C1 segment of cervical spinal cord (tissue), 14 donors: Measurements from ENCODE around the gene ABI1.

Source experiments
- DNase-seq, 14 donors: peaks; one replicate each; lab custom pipeline; 2025; lab: John Stamatoyannopoulos, UW

The ABI1 gene

DNA sequence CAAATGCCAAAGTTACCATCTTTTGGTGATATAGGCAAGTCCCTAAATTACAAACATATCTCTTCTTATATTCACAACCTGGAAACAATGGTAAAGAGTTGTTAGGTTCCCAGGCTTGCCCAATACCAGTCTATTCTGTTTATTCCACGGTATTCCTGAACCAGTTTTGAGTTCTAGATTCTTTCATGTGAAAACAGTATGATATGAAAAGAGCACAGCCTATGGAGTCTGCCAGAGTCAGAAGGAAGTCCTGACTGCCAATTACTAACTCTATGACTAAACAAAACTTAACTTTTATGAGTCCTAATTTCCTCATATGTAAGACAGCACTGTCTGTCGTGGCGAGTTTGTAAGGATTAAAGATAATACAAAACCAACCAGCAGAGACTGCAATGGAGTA, 5.6 kb downstream of the ABI1 start:
- no peak for DNase-seq

- DNase-seq: no peak
These were observed 6.2 kb downstream of the ABI1 start for GRCh38 chr10:26854524-26854923.

DNA sequence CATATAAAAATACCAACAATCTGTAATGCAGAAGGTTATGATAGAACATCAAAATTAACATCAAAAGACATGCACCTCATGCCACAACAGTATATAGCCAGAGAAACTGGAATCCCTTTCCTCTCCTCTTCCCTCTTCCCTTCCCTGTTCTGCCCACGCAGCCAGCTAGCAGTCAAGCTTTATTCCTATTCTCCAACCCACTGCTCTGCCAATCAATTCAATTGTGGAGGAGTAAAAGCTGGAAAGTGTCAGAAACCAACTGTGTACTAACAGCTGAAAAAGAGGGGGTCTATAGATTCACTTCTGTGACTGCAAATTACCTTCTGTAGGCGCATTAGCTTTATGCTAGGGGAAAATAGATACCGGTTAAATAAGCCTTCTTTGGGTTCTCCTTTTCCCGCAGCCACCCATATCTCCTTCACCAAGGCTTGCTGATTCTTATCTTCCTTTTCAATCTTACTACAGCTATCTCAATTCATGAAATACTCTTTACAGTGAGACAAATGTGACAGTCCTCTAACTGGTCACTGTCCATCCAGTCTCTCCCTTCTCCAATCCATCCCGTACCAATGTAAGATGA, 16.3 kb downstream of the ABI1 start:
- DNase-seq: no peak

GRCh38 chr10:26843736-26844135, 17.0 kb downstream of the ABI1 start:
- no peak for DNase-seq

DNA sequence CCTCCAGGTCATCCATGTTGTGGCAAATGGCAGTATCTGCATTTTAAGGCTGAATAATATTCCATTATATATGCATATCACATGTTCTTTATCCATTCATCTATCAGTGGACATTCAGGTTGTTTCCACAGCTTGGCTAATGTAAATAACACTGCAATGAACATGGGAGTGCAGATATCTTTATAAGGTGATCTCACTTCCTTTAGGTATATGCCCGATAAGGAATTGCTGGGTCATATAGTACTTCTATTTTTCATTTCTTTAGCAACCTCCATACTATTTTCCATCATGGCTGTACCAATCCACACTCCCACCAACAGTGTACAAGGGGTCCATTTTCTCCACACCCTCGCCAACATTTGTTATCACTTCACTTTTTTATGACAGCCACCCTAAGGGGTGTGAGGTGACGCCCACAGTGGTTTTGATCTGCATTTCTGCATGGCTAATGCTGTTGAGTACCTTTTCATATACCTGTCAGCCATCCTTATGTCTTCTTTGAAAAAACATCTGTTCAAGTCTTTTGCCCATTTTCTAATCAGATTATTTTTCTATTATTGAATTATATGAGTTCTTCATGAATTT, 18.9 kb downstream of the ABI1 start:
- no peak for DNase-seq

DNA sequence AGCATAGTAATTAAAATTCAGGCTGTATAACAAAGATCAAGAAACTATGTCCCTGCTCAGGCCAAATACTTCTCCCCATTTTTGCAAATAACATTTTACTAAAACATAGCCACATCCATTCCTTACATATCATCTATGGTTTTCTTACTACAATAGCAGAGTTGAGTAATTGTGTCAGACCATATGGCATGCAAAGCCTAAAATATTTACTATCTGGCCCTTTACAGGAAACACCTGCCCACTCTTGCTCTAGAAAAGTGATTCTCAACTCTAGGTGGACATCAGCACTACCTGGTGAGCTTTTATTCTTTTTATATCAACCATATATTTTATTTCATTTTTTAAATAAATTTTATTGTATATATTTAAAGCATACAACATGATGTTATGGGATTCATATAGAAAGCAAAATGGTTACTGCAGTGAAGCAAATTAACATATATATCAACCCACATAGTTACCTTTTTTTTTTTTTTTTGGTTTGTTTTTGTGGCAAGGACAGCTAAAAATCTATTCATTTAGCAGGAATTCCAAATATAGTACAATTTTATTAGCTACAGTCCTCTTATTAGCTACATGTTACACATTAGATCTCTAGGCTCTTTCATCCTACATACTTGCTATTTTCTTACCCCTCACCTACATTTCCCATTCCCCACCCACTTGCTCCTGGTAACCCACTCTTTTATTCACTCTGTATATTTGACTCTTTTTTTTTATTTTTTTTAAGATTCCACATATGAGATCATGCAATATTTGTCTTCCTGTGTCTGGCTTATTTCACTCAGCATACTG, 19.6 kb downstream of the ABI1 start:
- no peak for DNase-seq

- no peak for DNase-seq
These were observed 20.7 kb downstream of the ABI1 start for GRCh38 chr10:26839966-26840627.

- DNase-seq: no peak
These were observed 23.6 kb downstream of the ABI1 start for GRCh38 chr10:26837139-26837538.

GRCh38 chr10:26835025-26835424, 25.7 kb downstream of the ABI1 start:
- no peak for DNase-seq

GRCh38 chr10:26832960-26833359, 27.8 kb downstream of the ABI1 start:
- DNase-seq: no peak

DNA sequence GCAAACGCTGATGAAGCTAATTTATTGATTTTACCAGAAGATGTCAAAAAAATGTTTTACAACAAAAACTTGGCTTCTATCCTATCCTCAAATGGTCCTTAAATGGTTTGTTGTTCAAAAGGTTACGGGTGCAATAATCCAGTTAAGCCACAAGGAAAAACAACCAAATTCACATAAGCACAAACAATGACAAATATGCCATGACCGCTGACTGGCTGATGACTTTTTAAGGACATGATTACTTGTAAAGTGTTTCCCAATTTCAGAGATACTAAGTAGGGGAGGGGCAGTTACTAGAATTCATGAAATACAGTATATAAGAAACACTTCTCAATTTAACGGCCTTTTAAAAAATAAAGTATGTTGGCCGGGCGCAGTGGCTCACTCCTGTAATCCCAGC, 28.8 kb downstream of the ABI1 start:
- DNase-seq: no peak

DNA sequence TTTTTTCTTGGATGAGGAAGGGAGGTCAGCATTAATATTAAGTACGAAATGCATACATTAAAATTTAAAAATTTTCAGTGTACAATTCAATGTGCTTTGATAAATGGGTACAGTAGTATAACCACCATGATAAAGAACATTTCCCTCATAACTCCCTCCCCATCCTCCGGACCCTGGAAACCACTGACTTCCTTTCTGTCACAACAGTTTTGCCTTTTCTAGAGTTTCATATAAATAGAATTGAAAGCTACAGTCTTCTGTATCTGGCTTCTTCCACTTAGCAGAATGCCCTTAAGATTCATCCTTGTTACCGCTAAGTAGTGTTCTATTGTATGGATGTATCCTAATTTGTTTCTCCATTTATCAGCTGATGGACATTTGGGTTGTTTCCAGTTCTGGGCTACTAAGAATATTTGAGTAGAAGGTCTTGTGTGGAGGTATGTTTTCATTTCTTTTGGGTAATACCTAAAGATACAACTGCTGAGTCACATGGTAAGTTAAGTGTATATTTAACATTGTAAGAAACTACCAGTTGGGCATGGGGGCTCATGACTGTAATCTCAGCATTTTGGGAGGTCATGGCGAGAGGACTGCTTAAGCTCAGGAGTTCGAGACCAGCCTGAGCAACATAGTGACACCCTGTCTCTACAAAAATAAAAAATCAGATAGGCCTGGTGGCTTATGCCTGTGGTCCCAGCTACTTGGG, 30.8 kb downstream of the ABI1 start:
- DNase-seq: no peak

DNA sequence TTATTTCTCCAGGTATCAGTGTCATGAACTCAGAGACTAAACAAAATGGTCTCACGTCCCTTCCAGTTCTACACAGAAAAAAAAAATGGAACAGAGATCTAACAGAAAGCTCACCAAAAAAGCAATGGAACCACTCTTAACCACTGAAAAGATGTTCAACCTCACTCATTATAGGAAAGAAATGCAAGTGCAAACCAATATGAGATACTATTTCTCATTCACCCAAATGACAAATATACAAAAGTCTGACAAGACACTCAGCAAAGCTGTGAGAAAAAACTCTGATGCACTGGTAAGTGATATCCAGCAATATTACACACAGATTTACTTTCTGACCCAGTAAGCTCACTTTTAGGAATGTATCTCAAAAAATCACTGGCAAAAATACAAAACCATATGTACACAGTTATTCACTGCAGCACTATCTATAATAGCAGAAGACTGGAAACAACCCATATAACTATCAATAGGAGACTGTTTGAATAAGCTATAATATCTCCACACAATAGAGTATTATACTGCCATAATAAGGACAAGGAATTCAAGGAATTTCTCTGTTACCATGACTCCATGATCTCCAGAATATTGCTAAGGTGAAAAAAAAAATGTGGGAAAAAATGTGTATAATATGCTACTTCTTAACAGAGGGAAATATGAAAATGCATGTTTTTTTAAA, 36.6 kb downstream of the ABI1 start:
- DNase-seq: no peak

GRCh38 chr10:26821699-26822570, 38.8 kb downstream of the ABI1 start:
- no peak for DNase-seq

DNA sequence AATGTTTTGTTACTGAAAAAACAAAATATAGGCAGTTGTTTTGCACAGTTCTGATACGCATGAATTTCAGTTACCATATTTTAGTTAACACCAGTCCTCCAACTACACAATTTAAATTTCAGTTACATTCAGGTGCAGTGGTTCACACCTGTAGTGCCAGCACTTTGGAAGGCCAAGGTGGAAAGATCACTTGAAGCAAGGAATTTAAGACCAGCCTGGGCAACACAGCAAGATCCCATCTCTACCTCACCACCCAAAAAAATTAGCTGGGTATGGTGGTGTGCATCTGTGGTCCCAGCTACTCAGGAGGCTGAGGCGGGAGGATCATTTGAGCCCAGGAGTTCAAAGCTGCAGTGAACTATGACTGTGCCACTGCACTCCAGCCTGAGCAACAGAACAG, 45.3 kb downstream of the ABI1 start:
- no peak for DNase-seq

DNA sequence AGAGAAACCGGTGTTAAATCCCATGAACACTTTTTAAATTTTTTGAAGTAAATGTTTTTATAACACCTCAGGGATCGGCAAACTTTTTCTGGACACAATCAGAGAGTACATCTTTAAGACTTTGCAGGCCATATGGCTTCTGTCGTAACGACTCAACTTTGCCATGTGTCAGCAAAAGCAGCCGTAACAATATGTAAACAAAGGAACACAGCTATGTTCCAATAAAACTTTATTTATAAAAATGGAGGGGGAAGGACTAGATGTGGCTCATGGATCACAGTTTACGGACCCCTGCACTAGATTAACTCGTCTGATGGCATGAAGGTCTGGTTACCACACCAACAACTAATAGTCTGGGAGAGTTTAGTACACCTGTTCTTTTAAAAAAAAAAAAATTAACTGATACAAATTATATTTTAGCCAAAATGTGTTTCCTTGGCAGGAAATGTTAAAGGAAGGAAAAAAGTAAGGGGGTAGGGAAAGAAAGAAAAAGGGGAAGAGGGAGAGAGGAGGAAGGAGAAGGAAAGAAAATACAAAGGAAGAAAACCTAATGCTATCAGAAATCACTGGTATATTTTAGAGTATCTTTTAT, 50.2 kb downstream of the ABI1 start:
- no peak for DNase-seq

GRCh38 chr10:26809973-26810372, 50.8 kb downstream of the ABI1 start:
- DNase-seq: no peak

- DNase-seq: no peak
These were observed 53.2 kb downstream of the ABI1 start for GRCh38 chr10:26807532-26807931.

DNA sequence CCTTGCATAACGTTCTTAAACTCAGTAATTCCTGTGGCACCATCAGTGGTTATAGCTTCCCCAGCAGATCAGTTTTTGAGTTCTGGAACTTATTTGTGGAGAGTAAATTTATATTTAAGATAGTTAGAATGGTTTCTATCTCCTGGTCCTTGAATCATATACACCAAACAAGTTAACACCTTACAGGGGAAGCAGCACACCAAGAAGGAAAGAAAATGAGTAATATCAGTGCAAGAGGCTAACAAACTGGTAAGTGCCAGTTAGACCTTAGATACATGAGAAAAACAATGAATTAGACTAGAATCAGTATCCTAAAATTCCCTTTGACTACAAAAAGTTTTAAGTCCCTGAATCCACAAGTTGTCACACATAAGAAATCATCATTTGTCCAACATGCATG, 54.2 kb downstream of the ABI1 start:
- no peak for DNase-seq
